Kidney epithelial cell (primary cell): ENCODE measurements around the gene EFCAB11. TPM values are rescaled to one million over a fixed set of nuclear protein-coding genes. Genes with fewer than 3 reads are reported as not detected.

ENCODE experiments used
- DNase-seq: peaks from one replicate; pipeline ENCODE4 v3.0.0-alpha.2; 2010; ENCODE audit warnings: low read depth
- H3K27me3 ChIP-seq: 2 replicates; pipeline ENCODE4 v1.6.0; 2011; ENCODE audit warnings: low read length; ENCODE audit not compliant: control insufficient read depth, insufficient read depth
- H3K36me3 ChIP-seq: 2 replicates; pipeline ENCODE4 v1.5.1; 2011; ENCODE audit warnings: low read length; ENCODE audit not compliant: control insufficient read depth, insufficient read depth
- H3K4me3 ChIP-seq: 2 replicates; pipeline ENCODE4 v1.5.1; 2011; ENCODE audit warnings: low read depth, mild to moderate bottlenecking, control low read depth, low read length
- CTCF ChIP-seq: IDR thresholded peaks from 2 replicates; pipeline ENCODE4 v1.5.1; 2011; ENCODE audit warnings: mild to moderate bottlenecking, moderate library complexity, low read length, control low read depth, inconsistent platforms; ENCODE audit not compliant: insufficient read depth, poor library complexity, severe bottlenecking
- total RNA-seq: library from RNA; depleted of rRNA; stranded (reverse); fragments of >200 nt; gene quantifications from 2 replicates; pipeline ENCODE4 v1.2.3, GENCODE V29; 2015

EFCAB11 gene
- total RNA-seq, 1 donor from 2014 or later = 12.8 TPM

- Histone ChIP-seq H3K4me3 (no peak overlapping the region), H3K36me3 (no peaks in the 10 kb centered on the region), H3K27me3 (no peaks in the 10 kb centered on the region)
- DNase-seq = no peak
- no peak for TF ChIP-seq CTCF
Measured at GRCh38 chr14:89908712-89909450, 45.6 kb downstream of the EFCAB11 start.

DNA sequence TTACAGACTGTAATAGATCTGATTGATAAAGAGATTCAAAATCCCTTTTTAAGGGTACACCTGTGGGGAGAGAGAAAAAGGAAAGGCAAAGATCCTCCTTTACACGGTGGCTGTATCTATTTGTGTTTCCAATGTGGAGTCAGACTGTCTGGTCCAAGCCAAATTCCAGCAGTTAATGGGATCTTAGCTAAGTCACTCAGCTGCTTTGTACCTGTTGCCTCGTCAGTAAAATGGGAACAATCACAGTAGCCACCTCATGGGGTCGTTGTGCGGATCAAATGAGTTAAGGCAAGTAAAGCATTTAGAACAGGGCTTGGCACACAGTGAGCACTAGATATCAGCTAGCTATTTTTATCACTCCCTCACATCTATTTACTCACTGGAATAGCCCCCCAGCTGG is 46.9 kb downstream of the EFCAB11 start:
- Histone ChIP-seq H3K27me3 (no peaks in the 10 kb centered on the region), H3K36me3 (no peaks in the 10 kb centered on the region), H3K4me3 (no peak overlapping the region)
- DNase-seq = no peak
- no peak for TF ChIP-seq CTCF

GRCh38 chr14:89906000-89906399 is 48.5 kb downstream of the EFCAB11 start:
- no peaks in the 10 kb centered on the region for H3K36me3 ChIP-seq
- H3K27me3 ChIP-seq = no peaks in the 10 kb centered on the region
- no peak overlapping the region for H3K4me3 ChIP-seq
- no peak for TF ChIP-seq CTCF
- DNase-seq = no peak

DNA sequence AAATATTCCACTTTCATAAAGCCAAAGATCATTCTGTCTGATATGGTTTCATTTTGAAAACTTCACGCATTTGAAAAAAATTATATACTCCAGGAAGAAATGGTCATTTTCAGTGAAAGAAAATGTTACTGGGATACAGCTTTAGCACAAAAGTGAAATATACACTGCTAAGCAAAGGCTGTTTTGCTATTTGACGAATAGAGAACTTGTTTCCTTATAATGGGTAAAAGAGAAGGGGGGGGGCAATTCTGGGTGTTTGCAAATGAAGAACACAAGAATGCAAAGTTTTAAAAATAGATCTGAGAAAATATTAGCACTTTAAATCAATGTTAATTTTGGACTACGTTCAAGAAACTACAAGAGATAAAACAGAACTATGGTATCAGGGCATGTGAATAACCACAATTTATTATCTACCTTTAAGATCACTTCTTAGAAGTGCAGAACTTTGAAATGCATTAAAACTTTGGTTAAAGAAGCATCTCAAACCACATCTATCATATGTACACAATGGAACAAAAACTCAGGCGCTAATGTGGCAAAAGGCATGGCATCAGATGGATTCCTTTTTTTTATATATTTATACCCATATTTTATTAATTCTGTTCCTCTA is 51.1 kb downstream of the EFCAB11 start:
- no peak for TF ChIP-seq CTCF
- DNase-seq = no peak
- H3K27me3 ChIP-seq = no peaks in the 10 kb centered on the region
- no peaks in the 10 kb centered on the region for H3K36me3 ChIP-seq
- H3K4me3 ChIP-seq = no peak overlapping the region

- Histone ChIP-seq H3K27me3 (no peaks in the 10 kb centered on the region), H3K4me3 (no peak overlapping the region), H3K36me3 (no peaks in the 10 kb centered on the region)
- no peak for DNase-seq
- TF ChIP-seq CTCF = no peak
Measured at GRCh38 chr14:89902881-89903280, 51.6 kb downstream of the EFCAB11 start.

DNA sequence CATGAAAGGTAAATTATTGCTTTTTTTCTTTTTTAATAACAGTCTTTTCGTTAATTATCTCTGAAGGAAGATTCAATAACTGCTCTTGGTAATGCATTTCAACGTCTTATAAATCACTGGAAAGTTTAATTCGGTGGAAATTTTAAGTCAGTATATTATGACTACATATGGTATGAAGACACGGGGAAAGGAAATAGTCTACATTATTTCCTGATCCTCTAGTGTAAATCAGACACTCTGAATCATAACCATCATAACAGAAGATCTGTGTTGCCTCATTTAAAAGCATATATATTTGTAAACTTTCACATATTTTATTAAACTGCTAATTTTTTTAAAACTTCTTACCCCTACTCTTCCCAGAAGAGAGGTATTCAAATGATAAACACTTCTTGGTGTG is 53.7 kb downstream of the EFCAB11 start:
- Histone ChIP-seq H3K36me3 (no peaks in the 10 kb centered on the region), H3K4me3 (no peak overlapping the region), H3K27me3 (no peaks in the 10 kb centered on the region)
- no peak for TF ChIP-seq CTCF
- DNase-seq = no peak
